Measurements from ENCODE around the gene MUC4. TPM values are rescaled to one million over a fixed set of nuclear protein-coding genes. Genes with fewer than 3 reads are reported as not detected.

The MUC4 gene
- total RNA-seq, 2 donors from 2014 or later: 8.6 to 12.0 TPM

- Histone ChIP-seq H3K36me3 (no peaks in the 10 kb centered on the region), H3K27ac (peak overlapping the region; percentile 31 to 77), H3K4me3 (no peak overlapping the region), H3K9me3 (no peaks in the 10 kb centered on the region), H3K27me3 (replicated peaks; ENCODE audit: insufficient read depth) (no peaks in the 10 kb centered on the region), H3K4me1 (replicated peaks) (peaks cover 9% of the 10 kb centered on the region)
- WGBS: 85% methylated on average over 15 of the region's 15 CpGs
- DNase-seq (ENCODE audit: low spot score): no peak
- intact Hi-C loops (cut with DNase I): no loop called here
- TF ChIP-seq POLR2A (IDR thresholded peaks at IDR 0.05): no peak
Observed at GRCh38 chr3:195856410-195857084, 44.8 kb upstream of the MUC4 start.

- no peaks in the 10 kb centered on the region for H3K27me3 ChIP-seq (replicated peaks; ENCODE audit: insufficient read depth)
- 74% methylated on average over 13 of the region's 13 CpGs for WGBS
- no peak overlapping the region for H3K4me3 ChIP-seq
- DNase-seq (ENCODE audit: low spot score): no peak
- peak; percentile 39 for TF ChIP-seq POLR2AphosphoS5 (IDR thresholded peaks at IDR 0.05)
- no peak for TF ChIP-seq POLR2A (IDR thresholded peaks at IDR 0.05)
- peak in 3 of 4 experiments; percentile 22 to 53 (median 51) for TF ChIP-seq CTCF (IDR thresholded peaks at IDR 0.05)
- no peaks in the 10 kb centered on the region for H3K36me3 ChIP-seq
- H3K27ac ChIP-seq: peak overlapping the region; percentile 31 to 77
- no peaks in the 10 kb centered on the region for H3K9me3 ChIP-seq
- intact Hi-C loops (cut with DNase I): no loop called here
- H3K4me1 ChIP-seq (replicated peaks): peaks cover 12% of the 10 kb centered on the region
Observed at GRCh38 chr3:195855471-195856409, 44.0 kb upstream of the MUC4 start.

- Histone ChIP-seq H3K9me3 (no peaks in the 10 kb centered on the region), H3K27ac (peak overlapping the region; percentile 75 to 77), H3K4me1 (replicated peaks) (peaks cover 12% of the 10 kb centered on the region), H3K36me3 (no peaks in the 10 kb centered on the region), H3K27me3 (replicated peaks; ENCODE audit: insufficient read depth) (no peaks in the 10 kb centered on the region), H3K4me3 (no peak overlapping the region)
- WGBS: 63% methylated on average over 9 of the region's 9 CpGs
- DNase-seq (ENCODE audit: low spot score): no peak
- intact Hi-C loops (cut with DNase I): no loop called here
- TF ChIP-seq CTCF (IDR thresholded peaks at IDR 0.05) (no peak), POLR2A (IDR thresholded peaks at IDR 0.05) (no peak), POLR2AphosphoS5 (IDR thresholded peaks at IDR 0.05) (peak; percentile 44)
Observed at GRCh38 chr3:195854628-195855294, 43.0 kb upstream of the MUC4 start.

- Histone ChIP-seq H3K27ac (peak overlapping the region; percentile 75 to 77), H3K27me3 (replicated peaks; ENCODE audit: insufficient read depth) (no peaks in the 10 kb centered on the region), H3K9me3 (no peaks in the 10 kb centered on the region), H3K36me3 (no peaks in the 10 kb centered on the region), H3K4me1 (replicated peaks) (peaks cover 10% of the 10 kb centered on the region), H3K4me3 (no peak overlapping the region)
- intact Hi-C loops (cut with DNase I): no loop called here
- no peak for DNase-seq (ENCODE audit: low spot score)
- no peak for TF ChIP-seq POLR2A (IDR thresholded peaks at IDR 0.05)
- no peak for TF ChIP-seq POLR2AphosphoS5 (IDR thresholded peaks at IDR 0.05)
- 85% methylated on average over 14 of the region's 14 CpGs for WGBS
Observed at GRCh38 chr3:195853996-195854395, 42.3 kb upstream of the MUC4 start.

GRCh38 chr3:195853036-195853435 lies 41.3 kb upstream of the MUC4 start:
- H3K27ac ChIP-seq: peak overlapping the region; percentile 28 to 77
- H3K36me3 ChIP-seq: no peaks in the 10 kb centered on the region
- H3K4me1 ChIP-seq (replicated peaks): peaks cover 10% of the 10 kb centered on the region
- WGBS: 86% methylated on average over 20 of the region's 20 CpGs
- no peak for TF ChIP-seq POLR2A (IDR thresholded peaks at IDR 0.05)
- TF ChIP-seq POLR2AphosphoS5 (IDR thresholded peaks at IDR 0.05): no peak
- TF ChIP-seq CTCF (IDR thresholded peaks at IDR 0.05): no peak
- no peak for DNase-seq (ENCODE audit: low spot score)
- H3K9me3 ChIP-seq: no peaks in the 10 kb centered on the region
- H3K4me3 ChIP-seq: no peak overlapping the region
- intact Hi-C loops (cut with DNase I): no loop called here
- H3K27me3 ChIP-seq (replicated peaks; ENCODE audit: insufficient read depth): no peaks in the 10 kb centered on the region

All from prostate gland (tissue), 2 donors.